SH-SY5Y (cell line): ENCODE results near the gene IL17C.

Source experiments
- GATA2 ChIP-seq: IDR thresholded peaks from 2 replicates; pipeline ENCODE4 v1.6.1; 2011; ENCODE audit warnings: mild to moderate bottlenecking, low read depth, low read length
- GATA3 ChIP-seq: IDR thresholded peaks from 2 replicates; pipeline ENCODE4 v1.6.1; 2011; ENCODE audit warnings: low read depth, mild to moderate bottlenecking, low read length, moderate library complexity

DNA sequence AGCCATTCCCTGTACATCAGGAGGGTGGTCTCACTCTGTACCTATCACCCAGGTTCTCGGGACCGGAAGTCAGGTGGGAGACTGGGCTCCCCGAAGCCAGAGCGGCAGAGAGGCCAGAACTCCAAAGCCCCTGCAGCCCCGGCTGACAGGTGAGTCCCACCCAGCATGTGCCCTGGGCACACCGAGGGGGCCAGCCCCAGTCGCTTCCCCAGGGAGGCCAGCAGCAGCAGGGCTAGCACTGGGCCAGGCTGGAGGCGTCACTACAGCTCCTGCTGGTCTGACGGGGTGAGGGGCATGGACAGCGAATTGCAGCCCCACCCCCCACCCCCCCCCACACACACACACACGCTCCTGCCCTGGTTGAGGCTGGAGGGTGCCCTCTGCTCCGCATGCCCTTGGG, 7.9 kb upstream of the IL17C start:
- TF ChIP-seq GATA2 (no peak), GATA3 (no peak)
